Stimulated activated CD4-positive, alpha-beta T cell treated with anti-CD3 and anti-CD28 coated beads, Interleukin-4, amount 100 ng/mL, for 48 hours (primary cell): ENCODE results near the gene CCDC177.

Experiments used
- DNase-seq, 2 donors: peaks; one replicate each; pipeline ENCODE4 v3.0.0-alpha.2; 2020; ENCODE audit warnings: low read depth in 2 of 2

Gene CCDC177

GRCh38 chr14:69567563-69567962, 7.1 kb downstream of the CCDC177 start:
- no peak for DNase-seq

- DNase-seq: no peak
These were observed 12.8 kb downstream of the CCDC177 start for GRCh38 chr14:69561893-69562292.

GRCh38 chr14:69560826-69561225, 13.8 kb downstream of the CCDC177 start:
- no peak for DNase-seq

- DNase-seq: no peak
These were observed 15.1 kb downstream of the CCDC177 start for GRCh38 chr14:69559581-69560011.

GRCh38 chr14:69558774-69559173, 15.9 kb downstream of the CCDC177 start:
- no peak for DNase-seq

GRCh38 chr14:69554500-69554899, 20.2 kb downstream of the CCDC177 start:
- no peak for DNase-seq

- DNase-seq: no peak
These were observed 21.4 kb downstream of the CCDC177 start for GRCh38 chr14:69553252-69553651.

GRCh38 chr14:69551511-69551910, 23.2 kb downstream of the CCDC177 start:
- no peak for DNase-seq

- no peak for DNase-seq
These were observed 26.1 kb downstream of the CCDC177 start for GRCh38 chr14:69548566-69548965.

- DNase-seq: no peak
These were observed 26.8 kb downstream of the CCDC177 start for GRCh38 chr14:69547701-69548348.

GRCh38 chr14:69543341-69544115, 31.1 kb downstream of the CCDC177 start:
- DNase-seq: peak; percentile 3 to 23

- DNase-seq: no peak
These were observed 32.4 kb downstream of the CCDC177 start for GRCh38 chr14:69542311-69542710.

- DNase-seq: no peak
These were observed 33.9 kb downstream of the CCDC177 start for GRCh38 chr14:69540654-69541335.

- no peak for DNase-seq
These were observed 34.9 kb downstream of the CCDC177 start for GRCh38 chr14:69539631-69540410.

GRCh38 chr14:69538766-69539165, 35.9 kb downstream of the CCDC177 start:
- no peak for DNase-seq

GRCh38 chr14:69537900-69538299, 36.8 kb downstream of the CCDC177 start:
- DNase-seq: no peak

GRCh38 chr14:69536971-69537370, 37.7 kb downstream of the CCDC177 start:
- DNase-seq: no peak

GRCh38 chr14:69535230-69535848, 39.3 kb downstream of the CCDC177 start:
- no peak for DNase-seq

GRCh38 chr14:69532561-69533340, 41.9 kb downstream of the CCDC177 start:
- DNase-seq: no peak

GRCh38 chr14:69531135-69531534, 43.5 kb downstream of the CCDC177 start:
- no peak for DNase-seq

GRCh38 chr14:69530095-69530494, 44.6 kb downstream of the CCDC177 start:
- DNase-seq: no peak
